OCI-LY7 (cell line): ENCODE results near the gene ZBTB20. TPM values are rescaled to one million over a fixed set of nuclear protein-coding genes. Genes with fewer than 3 reads are reported as not detected.

Experiments
- BruUV-seq: library from RNA; stranded (reverse); fragments of 400-500 nt; replicated peaks from 2 replicates; lab custom pipeline; 2021; lab: Mats Ljungman, UMichigan
- CTCF ChIA-PET: fragments of 300-600 bp; sonication (Branson Sonifier 250); formaldehyde crosslinking; loops from one replicate; lab custom pipeline; 2022; ENCODE audit warnings: antibody characterized with exemption; ENCODE audit not compliant: unreplicated experiment; lab: Charles Lee
- POLR2A ChIA-PET: fragments of 300-600 bp; sonication (Branson Sonifier 250); formaldehyde crosslinking; loops from one replicate; lab custom pipeline; 2022; ENCODE audit warnings: antibody characterized with exemption; lab: Charles Lee
- DNase-seq: peaks from one replicate; pipeline ENCODE4 v3.0.0-alpha.2; 2015; ENCODE audit warnings: low spot score
- H2AFZ ChIP-seq: fragments of 200-600 bp; sonication (generic), shearing (Covaris generic); 2 replicates; pipeline ENCODE4 v1.6.1; 2014; ENCODE audit warnings: mild to moderate bottlenecking, antibody characterized with exemption, low read length, moderate library complexity
- H3K27ac ChIP-seq: fragments of 200-600 bp; sonication (generic); 2 replicates; pipeline ENCODE4 v1.5.1; 2014; ENCODE audit warnings: mixed run types, low read depth, mild to moderate bottlenecking, moderate library complexity, low read length, inconsistent platforms; ENCODE audit not compliant: poor library complexity, severe bottlenecking
- H3K36me3 ChIP-seq: fragments of 200-600 bp; sonication (generic); 2 replicates; pipeline ENCODE4 v1.6.1; 2014; ENCODE audit warnings: mild to moderate bottlenecking, antibody characterized with exemption, low read length, moderate library complexity, mixed read lengths; ENCODE audit not compliant: insufficient read depth
- H3K4me1 ChIP-seq: fragments of 200-600 bp; sonication (generic); 2 replicates; pipeline ENCODE4 v1.5.1; 2014; ENCODE audit warnings: mild to moderate bottlenecking, low read length; ENCODE audit not compliant: insufficient read depth, poor library complexity, severe bottlenecking
- H3K4me2 ChIP-seq: fragments of 200-600 bp; sonication (generic); 2 replicates; pipeline ENCODE4 v1.6.1; 2014; ENCODE audit warnings: mild to moderate bottlenecking, low read length
- H3K4me3 ChIP-seq: fragments of 200-600 bp; sonication (generic); 2 replicates; pipeline ENCODE4 v1.5.1; 2014; ENCODE audit warnings: mild to moderate bottlenecking, low read depth, low read length; ENCODE audit not compliant: poor library complexity, severe bottlenecking
- H3K79me2 ChIP-seq: fragments of 200-600 bp; sonication (generic); 2 replicates; pipeline ENCODE4 v1.6.1; 2016; ENCODE audit warnings: low read depth, mild to moderate bottlenecking, low read length, moderate library complexity, mixed read lengths; ENCODE audit not compliant: insufficient read depth
- H3K9me2 ChIP-seq: fragments of 200-600 bp; sonication (generic); 2 replicates; pipeline ENCODE4 v1.6.1; 2016; ENCODE audit warnings: mild to moderate bottlenecking, low read length, mixed read lengths; ENCODE audit not compliant: insufficient read depth
- H3K9me3 ChIP-seq: fragments of 200-600 bp; sonication (generic); 2 replicates; pipeline ENCODE4 v1.6.1; 2014; ENCODE audit warnings: mild to moderate bottlenecking, mixed run types, low read length, mixed read lengths
- H4K20me1 ChIP-seq: fragments of 200-600 bp; sonication (generic); 2 replicates; pipeline ENCODE4 v1.6.1; 2014; ENCODE audit warnings: mild to moderate bottlenecking, antibody characterized with exemption, low read length, moderate library complexity, mixed read lengths; ENCODE audit not compliant: insufficient read depth
- EZH2phosphoT487 ChIP-seq: fragments of 200-600 bp; sonication (generic); IDR thresholded peaks from 2 replicates; pipeline ENCODE4 v1.6.1; 2018; ENCODE audit warnings: low read depth, borderline replicate concordance, mild to moderate bottlenecking, mixed run types, antibody characterized with exemption, low read length, moderate library complexity, mixed read lengths
- intact Hi-C: fragments of 100-400 bp; cut with micrococcal nuclease; formaldehyde crosslinking; loops from one replicate; pipeline ENCODE4 v1.10.0; 2022; ENCODE audit not compliant: unreplicated experiment
- total RNA-seq, 2 experiments: library from RNA; depleted of rRNA in 1 of 2; stranded (reverse); fragments of >200 nt in 1 of 2; shearing (Covaris generic) in 1 of 2; gene quantifications; 2 replicates each; pipeline ENCODE4 v1.2.3, GENCODE V29; 2014 to 2022
- TF ChIP-seq, protein P1 (sequence below): fragments of 200-600 bp; sonication (generic); conservative IDR thresholded peaks from 2 replicates; pipeline ENCODE4 v1.5.1; 2014; ENCODE audit warnings: mild to moderate bottlenecking, antibody characterized with exemption, low read length, moderate library complexity, mixed read lengths

ZBTB20 gene
- total RNA-seq, 2 experiments from 2014 or later: 5.5 to 11.8 TPM

DNA sequence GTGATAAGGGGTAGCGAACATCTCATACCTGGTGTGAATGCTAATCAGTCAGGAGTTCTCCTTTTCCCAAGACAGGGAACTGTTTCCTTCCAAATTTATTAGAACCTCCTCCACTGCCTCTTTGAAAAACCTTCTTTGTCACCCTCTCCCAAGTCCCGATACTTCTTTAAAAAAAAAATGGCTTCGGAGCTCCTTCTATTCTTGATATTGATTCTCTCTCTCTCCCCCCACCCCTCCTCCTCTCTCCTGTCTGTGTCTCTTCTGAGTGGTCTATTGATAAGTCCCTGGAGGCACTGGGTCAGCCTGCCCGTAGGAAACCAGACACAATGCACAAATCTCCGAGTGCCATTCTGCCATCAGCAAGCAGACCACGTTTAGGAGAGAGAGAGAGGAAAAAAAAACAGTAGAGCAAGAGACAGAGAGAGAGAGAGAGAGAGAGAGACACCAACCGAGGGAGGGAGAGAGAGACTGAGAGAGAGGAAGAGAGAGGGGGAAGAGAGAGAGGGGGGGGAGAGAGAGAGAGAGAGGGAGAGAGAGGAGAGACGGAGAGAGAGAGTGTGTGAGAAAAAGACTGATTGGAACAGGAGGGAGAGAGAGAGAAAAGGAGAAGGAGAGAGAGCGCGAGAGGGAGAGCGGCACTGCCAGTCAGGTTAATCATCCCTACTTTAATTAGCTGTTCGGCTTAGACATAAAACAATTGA lies 692.4 kb downstream of the ZBTB20 start:
- H4K20me1 ChIP-seq: no peaks in the 10 kb centered on the region
- peak overlapping the region; percentile 40 for H3K27ac ChIP-seq
- peak overlapping the region; percentile 70 for H3K4me3 ChIP-seq
- intact Hi-C loops: loop anchor here (1.0 to 10.0 kb wide), 6 partner anchors 122 to 707 kb away; partner anchors contain the start of genes ATP6V1A, CCDC191, GRAMD1C and NAA50
- no peaks in the 10 kb centered on the region for H3K79me2 ChIP-seq
- POLR2A ChIA-PET: interaction anchor here (0.6 to 8.6 kb wide), 7 partner anchors 8 to 233 kb away, joined by 3 to 98 read pairs (median 5); no protein-coding TSS in a partner anchor
- H3K9me3 ChIP-seq: no peaks in the 10 kb centered on the region
- no peaks in the 10 kb centered on the region for H3K36me3 ChIP-seq
- DNase-seq: peak; percentile 40
- H3K4me2 ChIP-seq: peak overlapping the region; percentile 89
- no peak for TF ChIP-seq EZH2phosphoT487
- TF ChIP-seq, protein P1, sequence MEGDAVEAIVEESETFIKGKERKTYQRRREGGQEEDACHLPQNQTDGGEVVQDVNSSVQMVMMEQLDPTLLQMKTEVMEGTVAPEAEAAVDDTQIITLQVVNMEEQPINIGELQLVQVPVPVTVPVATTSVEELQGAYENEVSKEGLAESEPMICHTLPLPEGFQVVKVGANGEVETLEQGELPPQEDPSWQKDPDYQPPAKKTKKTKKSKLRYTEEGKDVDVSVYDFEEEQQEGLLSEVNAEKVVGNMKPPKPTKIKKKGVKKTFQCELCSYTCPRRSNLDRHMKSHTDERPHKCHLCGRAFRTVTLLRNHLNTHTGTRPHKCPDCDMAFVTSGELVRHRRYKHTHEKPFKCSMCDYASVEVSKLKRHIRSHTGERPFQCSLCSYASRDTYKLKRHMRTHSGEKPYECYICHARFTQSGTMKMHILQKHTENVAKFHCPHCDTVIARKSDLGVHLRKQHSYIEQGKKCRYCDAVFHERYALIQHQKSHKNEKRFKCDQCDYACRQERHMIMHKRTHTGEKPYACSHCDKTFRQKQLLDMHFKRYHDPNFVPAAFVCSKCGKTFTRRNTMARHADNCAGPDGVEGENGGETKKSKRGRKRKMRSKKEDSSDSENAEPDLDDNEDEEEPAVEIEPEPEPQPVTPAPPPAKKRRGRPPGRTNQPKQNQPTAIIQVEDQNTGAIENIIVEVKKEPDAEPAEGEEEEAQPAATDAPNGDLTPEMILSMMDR: peak; percentile 30; the same call in 1 of the 2 replicates
- TSS peak; percentile 76 for BruUV-seq
- H2AFZ ChIP-seq: peak overlapping the region; percentile 82
- CTCF ChIA-PET: no interaction called here
- H3K9me2 ChIP-seq: no peaks in the 10 kb centered on the region
- H3K4me1 ChIP-seq: peaks cover 77% of the 10 kb centered on the region

DNA sequence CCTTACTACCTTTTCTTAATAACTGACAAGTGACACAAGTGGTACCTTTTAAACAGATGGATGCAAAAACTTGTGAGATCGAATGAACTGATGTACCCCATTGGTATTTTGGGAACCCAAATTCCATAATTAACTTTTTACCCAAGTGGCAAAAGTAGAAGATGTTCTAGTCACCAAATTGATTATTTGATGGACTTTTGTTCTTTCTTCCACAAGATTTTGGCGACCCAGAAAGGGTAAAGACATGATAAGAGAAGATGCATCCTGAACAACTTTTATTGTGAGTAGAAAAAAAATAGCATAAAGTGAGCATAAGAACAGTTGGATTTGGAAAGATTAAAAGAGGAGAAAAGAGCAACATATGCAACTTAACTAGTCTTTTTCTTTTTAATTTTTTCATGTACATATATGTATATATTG lies 693.7 kb downstream of the ZBTB20 start:
- Histone ChIP-seq H3K36me3 (no peaks in the 10 kb centered on the region), H3K9me2 (no peaks in the 10 kb centered on the region), H3K4me2 (peak overlapping the region; percentile 89), H3K27ac (peak overlapping the region; percentile 40), H4K20me1 (no peaks in the 10 kb centered on the region), H3K9me3 (no peaks in the 10 kb centered on the region), H3K4me1 (peaks cover 86% of the 10 kb centered on the region), H3K4me3 (peak overlapping the region; percentile 70), H2AFZ (peak overlapping the region; percentile 3; the same call in 1 of the 2 replicates), H3K79me2 (no peaks in the 10 kb centered on the region)
- TSS peak; percentile 29 for BruUV-seq
- CTCF ChIA-PET: interaction anchor here (0.5 kb wide), 1 partner anchor 162 kb away, joined by 3 read pairs; no protein-coding TSS in a partner anchor
- no peak for DNase-seq
- intact Hi-C loops: loop anchor here (2.0 to 10.0 kb wide), 6 partner anchors 121 to 693 kb away; partner anchors contain the start of genes CCDC191, GRAMD1C, QTRT2 and ZBTB20
- POLR2A ChIA-PET: interaction anchor here (0.7 to 9.8 kb wide), 7 partner anchors 7 to 692 kb away, joined by 4 to 108 read pairs (median 6); no protein-coding TSS in a partner anchor
- no peak for TF ChIP-seq EZH2phosphoT487
- TF ChIP-seq, protein P1: no peak
